ENCODE measurements around the gene SMAD9.

- TF ChIP-seq CTCF (IDR thresholded peaks at IDR 0.05 in 8 of 11, conservative IDR thresholded peaks at IDR 0.05 in 3 of 11) = no peak
- TF ChIP-seq POLR2A (IDR thresholded peaks at IDR 0.05) = no peak
Observed at GRCh38 chr13:36834299-36834698, 85.7 kb downstream of the SMAD9 start.
